ENCODE measurements around the gene SLC13A3.

SLC13A3 gene

DNA sequence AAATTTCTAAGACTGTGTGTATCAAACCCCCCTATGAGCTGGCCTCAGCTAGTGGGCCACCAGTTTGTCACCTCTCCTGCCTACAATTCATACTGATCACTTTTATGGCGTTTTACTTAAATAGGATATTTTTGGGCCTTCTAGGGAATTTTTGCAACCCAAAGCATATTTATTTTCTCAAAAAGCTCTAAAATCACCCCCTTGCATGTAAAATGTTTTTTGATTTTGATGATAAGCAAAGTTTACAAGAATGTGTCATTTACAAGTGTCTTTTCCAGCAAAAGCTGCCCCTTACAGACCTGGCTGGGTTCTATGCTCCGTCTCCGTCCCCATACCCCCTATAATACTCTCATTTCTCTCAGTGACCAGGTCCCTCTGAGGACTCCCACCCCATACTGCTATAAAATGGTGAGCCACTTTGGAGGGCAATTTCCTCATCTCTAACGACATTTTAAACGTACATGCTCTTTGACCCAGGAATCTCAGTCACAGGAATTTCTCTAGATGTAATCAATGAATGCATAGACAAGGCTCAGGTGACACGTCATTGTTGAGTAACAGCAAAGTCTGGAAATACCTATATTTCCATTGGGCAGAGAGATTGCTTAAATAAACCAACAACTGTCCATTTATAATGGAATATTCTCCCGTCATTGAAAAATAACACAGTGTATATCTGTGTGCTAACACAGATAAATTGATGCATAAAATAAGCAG, 86.9 kb downstream of the SLC13A3 start:
- 67% methylated on average over 4 of the region's 7 CpGs for WGBS
- no peak overlapping the region for H3K14ac ChIP-seq (ENCODE audit: low read length in 2 of 2)

DNA sequence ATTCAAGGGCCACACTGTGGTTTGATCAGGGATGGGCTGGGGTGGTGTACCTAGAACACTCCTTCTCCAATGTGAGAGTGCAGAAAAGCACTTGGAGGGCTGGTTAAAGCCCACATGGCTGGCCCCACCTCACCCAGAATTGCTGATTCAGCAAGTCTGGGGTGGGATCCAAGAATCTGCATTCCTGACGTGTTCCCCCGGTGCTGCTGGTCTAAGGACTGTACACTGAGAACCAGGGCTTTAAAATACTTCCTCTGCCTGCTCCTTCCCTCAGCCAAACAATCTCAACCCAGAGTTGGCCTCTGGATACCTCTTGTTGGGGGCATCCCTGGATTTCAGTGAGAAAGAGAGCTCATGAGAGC, 87.4 kb downstream of the SLC13A3 start:
- Histone ChIP-seq H3K27me3 (ENCODE audit: control insufficient read depth in 1 of 2, insufficient read depth in 1 of 2, low read length in 2 of 2) (no peaks in the 10 kb centered on the region), H3K14ac (ENCODE audit: low read length in 2 of 2) (no peak overlapping the region), H2AK5ac (ENCODE audit: low read length, severe bottlenecking) (no peak overlapping the region), H2BK5ac (ENCODE audit: low read depth, low read length, poor library complexity, severe bottlenecking) (no peak overlapping the region), H3K4ac (ENCODE audit: low read depth in 1 of 2, low read length in 2 of 2) (no peak overlapping the region), H3K4me2 (ENCODE audit: low read length, poor library complexity, severe bottlenecking) (no peak overlapping the region), H3K36me3 (ENCODE audit: control insufficient read depth in 1 of 2, insufficient read depth in 2 of 2, low read depth in 1 of 2, low read length in 2 of 2) (no peaks in the 10 kb centered on the region), H3K9me3 (ENCODE audit: control insufficient read depth, low read length) (no peaks in the 10 kb centered on the region), H2BK120ac (ENCODE audit: low read depth, low read length) (no peak overlapping the region), H4K8ac (ENCODE audit: low read length) (no peak overlapping the region), H3K27ac (ENCODE audit: low read length, poor library complexity, severe bottlenecking) (no peak overlapping the region), H3K4me1 (ENCODE audit: control insufficient read depth, insufficient read depth, low read depth, low read length) (peaks cover 4% of the 10 kb centered on the region), H4K91ac (ENCODE audit: low read length) (no peak overlapping the region), H2BK12ac (ENCODE audit: low read length in 2 of 2) (no peak overlapping the region), H2AFZ (ENCODE audit: low read depth, low read length) (no peak overlapping the region), H3K79me1 (replicated peaks; ENCODE audit: low read length, poor library complexity, severe bottlenecking) (no peaks in the 10 kb centered on the region), H3K9ac (ENCODE audit: low read length) (no peak overlapping the region), H3K18ac (ENCODE audit: low read depth in 1 of 2, low read length in 2 of 2) (no peak overlapping the region), H3K4me3 (ENCODE audit: insufficient read depth in 1 of 2, low read depth in 1 of 2, low read length in 2 of 2) (no peak overlapping the region), H2BK15ac (ENCODE audit: low read depth, poor library complexity, severe bottlenecking) (no peak overlapping the region), H3K23ac (ENCODE audit: low read length in 2 of 2) (no peak overlapping the region)
- whole genome bisulfite sequencing = 80% methylated on average over 1 of the region's 2 CpGs
- DNase-seq = no peak

More for the DNA sequence above, 86.9 kb downstream of the SLC13A3 start:
- H3K4me2 ChIP-seq (ENCODE audit: low read length, poor library complexity, severe bottlenecking) = no peak overlapping the region
- no peak overlapping the region for H2BK5ac ChIP-seq (ENCODE audit: low read depth, low read length, poor library complexity, severe bottlenecking)
- DNase-seq = no peak
- no peak overlapping the region for H2AFZ ChIP-seq (ENCODE audit: low read depth, low read length)
- no peak overlapping the region for H3K23ac ChIP-seq (ENCODE audit: low read length in 2 of 2)
- H3K4me1 ChIP-seq (ENCODE audit: control insufficient read depth, insufficient read depth, low read depth, low read length) = peaks cover 4% of the 10 kb centered on the region
- H3K9me3 ChIP-seq (ENCODE audit: control insufficient read depth, low read length) = no peaks in the 10 kb centered on the region
- H4K8ac ChIP-seq (ENCODE audit: low read length) = no peak overlapping the region
- H3K9ac ChIP-seq (ENCODE audit: low read length) = no peak overlapping the region
- H2AK5ac ChIP-seq (ENCODE audit: low read length, severe bottlenecking) = no peak overlapping the region
- H3K18ac ChIP-seq (ENCODE audit: low read depth in 1 of 2, low read length in 2 of 2) = no peak overlapping the region
- no peak overlapping the region for H3K4ac ChIP-seq (ENCODE audit: low read depth in 1 of 2, low read length in 2 of 2)
- H2BK15ac ChIP-seq (ENCODE audit: low read depth, poor library complexity, severe bottlenecking) = no peak overlapping the region
- no peaks in the 10 kb centered on the region for H3K27me3 ChIP-seq (ENCODE audit: control insufficient read depth in 1 of 2, insufficient read depth in 1 of 2, low read length in 2 of 2)
- no peak overlapping the region for H4K91ac ChIP-seq (ENCODE audit: low read length)
- no peaks in the 10 kb centered on the region for H3K36me3 ChIP-seq (ENCODE audit: control insufficient read depth in 1 of 2, insufficient read depth in 2 of 2, low read depth in 1 of 2, low read length in 2 of 2)
- no peak overlapping the region for H2BK12ac ChIP-seq (ENCODE audit: low read length in 2 of 2)
- no peak overlapping the region for H3K27ac ChIP-seq (ENCODE audit: low read length, poor library complexity, severe bottlenecking)
- H3K79me1 ChIP-seq (replicated peaks; ENCODE audit: low read length, poor library complexity, severe bottlenecking) = no peaks in the 10 kb centered on the region
- no peak overlapping the region for H2BK120ac ChIP-seq (ENCODE audit: low read depth, low read length)
- no peak overlapping the region for H3K4me3 ChIP-seq (ENCODE audit: insufficient read depth in 1 of 2, low read depth in 1 of 2, low read length in 2 of 2)

- Histone ChIP-seq H3K27ac (ENCODE audit: low read length, poor library complexity, severe bottlenecking) (no peak overlapping the region), H3K14ac (ENCODE audit: low read length in 2 of 2) (no peak overlapping the region), H3K23ac (ENCODE audit: low read length in 2 of 2) (no peak overlapping the region), H2AFZ (ENCODE audit: low read depth, low read length) (no peak overlapping the region), H4K91ac (ENCODE audit: low read length) (no peak overlapping the region), H2BK120ac (ENCODE audit: low read depth, low read length) (no peak overlapping the region), H4K8ac (ENCODE audit: low read length) (no peak overlapping the region), H3K4me2 (ENCODE audit: low read length, poor library complexity, severe bottlenecking) (no peak overlapping the region), H3K9ac (ENCODE audit: low read length) (peak overlapping the region; percentile 66), H3K4me3 (ENCODE audit: insufficient read depth in 1 of 2, low read depth in 1 of 2, low read length in 2 of 2) (peak overlapping the region in 1 of 2 experiments; percentile 52), H3K4me1 (ENCODE audit: control insufficient read depth, insufficient read depth, low read depth, low read length) (peaks cover 7% of the 10 kb centered on the region), H2BK15ac (ENCODE audit: low read depth, poor library complexity, severe bottlenecking) (peak overlapping the region; percentile 78), H2AK5ac (ENCODE audit: low read length, severe bottlenecking) (no peak overlapping the region), H3K27me3 (ENCODE audit: control insufficient read depth in 1 of 2, insufficient read depth in 1 of 2, low read length in 2 of 2) (no peaks in the 10 kb centered on the region), H2BK12ac (ENCODE audit: low read length in 2 of 2) (no peak overlapping the region), H3K79me1 (replicated peaks; ENCODE audit: low read length, poor library complexity, severe bottlenecking) (no peaks in the 10 kb centered on the region), H3K4ac (ENCODE audit: low read depth in 1 of 2, low read length in 2 of 2) (no peak overlapping the region), H3K36me3 (ENCODE audit: control insufficient read depth in 1 of 2, insufficient read depth in 2 of 2, low read depth in 1 of 2, low read length in 2 of 2) (no peaks in the 10 kb centered on the region), H3K9me3 (ENCODE audit: control insufficient read depth, low read length) (no peaks in the 10 kb centered on the region), H3K18ac (ENCODE audit: low read depth in 1 of 2, low read length in 2 of 2) (no peak overlapping the region), H2BK5ac (ENCODE audit: low read depth, low read length, poor library complexity, severe bottlenecking) (no peak overlapping the region)
- no peak for DNase-seq
- WGBS = 88% methylated on average over 16 of the region's 16 CpGs
These were observed 87.9 kb downstream of the SLC13A3 start for GRCh38 chr20:46563170-46563859.

- peak overlapping the region; percentile 78 for H2BK15ac ChIP-seq (ENCODE audit: low read depth, poor library complexity, severe bottlenecking)
- no peak overlapping the region for H2BK120ac ChIP-seq (ENCODE audit: low read depth, low read length)
- H2BK5ac ChIP-seq (ENCODE audit: low read depth, low read length, poor library complexity, severe bottlenecking) = no peak overlapping the region
- no peaks in the 10 kb centered on the region for H3K9me3 ChIP-seq (ENCODE audit: control insufficient read depth, low read length)
- H3K27me3 ChIP-seq (ENCODE audit: control insufficient read depth in 1 of 2, insufficient read depth in 1 of 2, low read length in 2 of 2) = no peaks in the 10 kb centered on the region
- H4K8ac ChIP-seq (ENCODE audit: low read length) = peak overlapping the region; percentile 4
- 24% methylated on average over 19 of the region's 19 CpGs for WGBS
- H3K4me2 ChIP-seq (ENCODE audit: low read length, poor library complexity, severe bottlenecking) = peak overlapping the region; percentile 47
- no peak overlapping the region for H4K91ac ChIP-seq (ENCODE audit: low read length)
- no peak overlapping the region for H2BK12ac ChIP-seq (ENCODE audit: low read length in 2 of 2)
- peak overlapping the region; percentile 16 to 52 for H3K4me3 ChIP-seq (ENCODE audit: insufficient read depth in 1 of 2, low read depth in 1 of 2, low read length in 2 of 2)
- no peak overlapping the region for H3K14ac ChIP-seq (ENCODE audit: low read length in 2 of 2)
- no peak overlapping the region for H3K27ac ChIP-seq (ENCODE audit: low read length, poor library complexity, severe bottlenecking)
- H3K4me1 ChIP-seq (ENCODE audit: control insufficient read depth, insufficient read depth, low read depth, low read length) = peaks cover 7% of the 10 kb centered on the region
- H3K79me1 ChIP-seq (replicated peaks; ENCODE audit: low read length, poor library complexity, severe bottlenecking) = no peaks in the 10 kb centered on the region
- H3K23ac ChIP-seq (ENCODE audit: low read length in 2 of 2) = no peak overlapping the region
- H2AFZ ChIP-seq (ENCODE audit: low read depth, low read length) = peak overlapping the region; percentile 72
- peak overlapping the region; percentile 66 for H3K9ac ChIP-seq (ENCODE audit: low read length)
- no peaks in the 10 kb centered on the region for H3K36me3 ChIP-seq (ENCODE audit: control insufficient read depth in 1 of 2, insufficient read depth in 2 of 2, low read depth in 1 of 2, low read length in 2 of 2)
- H3K18ac ChIP-seq (ENCODE audit: low read depth in 1 of 2, low read length in 2 of 2) = no peak overlapping the region
- H2AK5ac ChIP-seq (ENCODE audit: low read length, severe bottlenecking) = no peak overlapping the region
- H3K4ac ChIP-seq (ENCODE audit: low read depth in 1 of 2, low read length in 2 of 2) = no peak overlapping the region
- peak; percentile 65 for DNase-seq
These were observed 88.7 kb downstream of the SLC13A3 start for GRCh38 chr20:46562373-46563169.
